Activated CD4-positive, alpha-beta T cell treated with anti-CD3 and anti-CD28 coated beads for 36 hours (primary cell): Measurements from ENCODE around the gene ACE2. TPM values are rescaled to one million over a fixed set of nuclear protein-coding genes. Genes with fewer than 3 reads are reported as not detected.

ENCODE experiments used
- ATAC-seq: fragments of 200-7000 bp; cut with Tn5 transposase; one replicate; pipeline ENCODE4 v1.10.0; 2021; ENCODE audit warnings: mild to moderate bottlenecking, moderate library complexity
- CTCF ChIA-PET: fragments of 350-600 bp; sonication (Branson Sonifier 250); formaldehyde crosslinking; loops from one replicate; lab custom pipeline; 2021; ENCODE audit warnings: antibody characterized with exemption; lab: Charles Lee
- POLR2A ChIA-PET: fragments of 350-600 bp; sonication (Branson Sonifier 250); formaldehyde crosslinking; loops from one replicate; lab custom pipeline; 2021; ENCODE audit warnings: antibody characterized with exemption, inconsistent platforms; lab: Charles Lee
- DNase-seq: peaks from one replicate; pipeline ENCODE4 v3.0.0-alpha.2; 2020
- H3K27ac Mint-ChIP-seq: one replicate; pipeline ENCODE4 v1.8.0; 2021; ENCODE audit warnings: mixed read lengths
- H3K27me3 Mint-ChIP-seq: one replicate; pipeline ENCODE4 v1.8.0; 2021; ENCODE audit warnings: mixed read lengths
- H3K36me3 Mint-ChIP-seq: one replicate; pipeline ENCODE4 v1.8.0; 2021; ENCODE audit warnings: low read depth, mixed read lengths
- H3K4me1 Mint-ChIP-seq: one replicate; pipeline ENCODE4 v1.8.0; 2021; ENCODE audit warnings: mixed read lengths
- H3K4me3 Mint-ChIP-seq: one replicate; pipeline ENCODE4 v1.8.0; 2021; ENCODE audit warnings: mild to moderate bottlenecking, moderate library complexity, mixed read lengths
- H3K9me3 Mint-ChIP-seq: one replicate; pipeline ENCODE4 v1.8.0; 2021; ENCODE audit warnings: low read depth, mixed read lengths
- intact Hi-C, 2 experiments: fragments of 100-400 bp; cut with DNase I in 1 of 2; cut with micrococcal nuclease in 1 of 2; formaldehyde crosslinking; loops; one replicate each; pipeline versions ENCODE4 v1.14.2 to v1.15.1; 2022 to 2024; cut with DNase I, micrococcal nuclease
- total RNA-seq, 2 experiments: library from RNA; stranded (reverse); gene quantifications; one replicate each; pipeline ENCODE4 v1.2.3, GENCODE V29; 2021

The ACE2 gene
- total RNA-seq, 2 experiments from 2014 or later, result not detected

DNA sequence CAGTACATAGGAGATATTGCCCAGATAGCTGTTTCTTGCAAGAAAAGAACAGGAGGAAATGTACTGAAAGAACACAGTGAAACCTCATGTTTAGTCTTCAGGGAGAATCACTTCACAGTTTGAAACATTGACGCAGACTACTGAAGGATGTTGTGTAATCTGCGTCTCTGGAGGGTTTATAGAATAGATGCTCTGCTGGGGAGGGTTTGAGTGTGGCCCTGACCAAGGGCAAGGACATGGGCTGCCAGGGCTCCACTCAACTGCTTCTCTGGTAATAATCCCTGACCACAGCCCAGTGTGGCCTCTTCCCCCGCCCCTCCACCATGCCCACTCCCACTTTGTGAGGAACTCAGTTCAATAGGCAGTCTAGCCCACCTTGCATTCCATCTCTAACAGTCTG is 15.8 kb upstream of the ACE2 start:
- intact Hi-C loops, result no loop called here
- Mint-ChIP-seq H3K4me1 (no peaks in the 10 kb centered on the region), H3K27ac (no peak overlapping the region), H3K4me3 (no peak overlapping the region), H3K27me3 (no peaks in the 10 kb centered on the region), H3K9me3 (no peaks in the 10 kb centered on the region), H3K36me3 (no peaks in the 10 kb centered on the region)
- DNase-seq (no peak), ATAC-seq (no peak)
- ChIA-PET POLR2A (no interaction called here), CTCF (no interaction called here)

- ATAC-seq (no peak), DNase-seq (no peak)
- H3K27ac Mint-ChIP-seq, result no peak overlapping the region
- no peaks in the 10 kb centered on the region for H3K9me3 Mint-ChIP-seq
- peaks cover 4% of the 10 kb centered on the region for H3K27me3 Mint-ChIP-seq
- no peaks in the 10 kb centered on the region for H3K4me1 Mint-ChIP-seq
- intact Hi-C loops, result no loop called here
- POLR2A ChIA-PET, result no interaction called here
- no peaks in the 10 kb centered on the region for H3K36me3 Mint-ChIP-seq
- H3K4me3 Mint-ChIP-seq, result no peak overlapping the region
- CTCF ChIA-PET, result no interaction called here
Observed at GRCh38 chrX:15607067-15607466, 6.3 kb upstream of the ACE2 start.

GRCh38 chrX:15606136-15606535 is 5.4 kb upstream of the ACE2 start:
- H3K4me3 Mint-ChIP-seq, result no peak overlapping the region
- no peaks in the 10 kb centered on the region for H3K4me1 Mint-ChIP-seq
- H3K9me3 Mint-ChIP-seq, result no peaks in the 10 kb centered on the region
- peaks cover 7% of the 10 kb centered on the region for H3K27me3 Mint-ChIP-seq
- no peak for ATAC-seq
- intact Hi-C loops, result no loop called here
- DNase-seq, result no peak
- CTCF ChIA-PET, result no interaction called here
- POLR2A ChIA-PET, result no interaction called here
- no peaks in the 10 kb centered on the region for H3K36me3 Mint-ChIP-seq
- H3K27ac Mint-ChIP-seq, result no peak overlapping the region

GRCh38 chrX:15605226-15605625 is 4.5 kb upstream of the ACE2 start:
- ChIA-PET POLR2A (no interaction called here), CTCF (interaction anchor here (0.6 kb wide), 1 partner anchor 62 kb away, joined by 3 read pairs; no protein-coding TSS in a partner anchor)
- Mint-ChIP-seq H3K27me3 (peaks cover 6% of the 10 kb centered on the region), H3K4me3 (no peak overlapping the region), H3K4me1 (no peaks in the 10 kb centered on the region), H3K27ac (no peak overlapping the region), H3K9me3 (no peaks in the 10 kb centered on the region), H3K36me3 (no peaks in the 10 kb centered on the region)
- no peak for DNase-seq
- intact Hi-C loops, result no loop called here
- ATAC-seq, result no peak

DNA sequence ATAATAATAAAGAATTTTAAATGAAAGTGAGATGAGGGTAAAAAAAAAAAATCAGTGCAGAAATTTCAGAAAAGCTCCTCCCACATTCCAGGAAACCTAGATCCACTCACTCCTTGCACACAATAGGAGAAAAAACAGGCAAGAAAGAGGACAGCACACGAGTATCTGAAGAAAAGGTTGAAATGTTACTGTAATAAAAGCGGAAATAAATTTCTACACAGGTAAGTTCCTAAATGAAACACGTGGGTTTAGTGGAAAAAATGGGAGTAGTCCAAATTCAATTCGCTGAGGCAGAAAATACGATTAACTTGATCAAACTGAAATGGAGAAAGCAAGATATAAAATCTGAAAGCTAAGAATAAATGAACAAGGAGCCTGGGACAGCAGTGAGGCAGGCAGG is 2.0 kb upstream of the ACE2 start:
- Mint-ChIP-seq H3K36me3 (no peaks in the 10 kb centered on the region), H3K4me1 (no peaks in the 10 kb centered on the region), H3K4me3 (no peak overlapping the region), H3K9me3 (no peaks in the 10 kb centered on the region), H3K27ac (no peak overlapping the region), H3K27me3 (peaks cover 6% of the 10 kb centered on the region)
- ATAC-seq (no peak), DNase-seq (no peak)
- ChIA-PET POLR2A (no interaction called here), CTCF (interaction anchor here (0.6 kb wide), 1 partner anchor 125 kb away, joined by 3 read pairs; no protein-coding TSS in a partner anchor)
- intact Hi-C loops, result no loop called here

GRCh38 chrX:15601932-15602331 is 1.2 kb upstream of the ACE2 start:
- Mint-ChIP-seq H3K27me3 (peaks cover 6% of the 10 kb centered on the region), H3K9me3 (no peaks in the 10 kb centered on the region), H3K36me3 (no peaks in the 10 kb centered on the region), H3K4me3 (no peak overlapping the region), H3K27ac (no peak overlapping the region), H3K4me1 (no peaks in the 10 kb centered on the region)
- POLR2A ChIA-PET, result no interaction called here
- intact Hi-C loops, result no loop called here
- ATAC-seq, result no peak
- no peak for DNase-seq
- CTCF ChIA-PET, result no interaction called here

DNA sequence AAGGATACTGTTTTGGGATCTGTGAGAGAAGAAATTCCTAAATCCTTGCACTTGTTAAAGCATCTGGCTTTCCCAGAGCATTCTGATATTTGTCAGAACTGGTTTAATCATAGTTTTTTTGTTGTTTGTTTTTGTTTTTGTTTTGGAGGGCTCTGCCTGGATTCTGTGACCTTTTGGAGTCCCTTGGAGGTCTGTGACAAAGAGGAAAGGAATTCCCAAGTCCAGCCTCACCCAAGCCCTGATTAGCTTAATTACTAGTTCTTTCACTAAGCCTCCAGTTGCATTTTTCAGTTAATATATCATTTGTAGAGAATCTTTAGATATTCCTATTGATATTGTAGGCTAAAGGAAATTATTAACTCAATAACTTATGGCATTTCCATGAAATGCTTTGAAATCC is 711 bp downstream of the ACE2 start:
- no peak overlapping the region for H3K4me3 Mint-ChIP-seq
- ChIA-PET POLR2A (no interaction called here), CTCF (interaction anchor here (1.1 kb wide), 1 partner anchor 251 kb away, joined by 3 read pairs; no protein-coding TSS in a partner anchor)
- H3K4me1 Mint-ChIP-seq, result no peaks in the 10 kb centered on the region
- ATAC-seq (no peak), DNase-seq (no peak)
- no peaks in the 10 kb centered on the region for H3K9me3 Mint-ChIP-seq
- H3K27me3 Mint-ChIP-seq, result peaks cover 6% of the 10 kb centered on the region
- intact Hi-C loops, result no loop called here
- no peak overlapping the region for H3K27ac Mint-ChIP-seq
- H3K36me3 Mint-ChIP-seq, result no peaks in the 10 kb centered on the region

DNA sequence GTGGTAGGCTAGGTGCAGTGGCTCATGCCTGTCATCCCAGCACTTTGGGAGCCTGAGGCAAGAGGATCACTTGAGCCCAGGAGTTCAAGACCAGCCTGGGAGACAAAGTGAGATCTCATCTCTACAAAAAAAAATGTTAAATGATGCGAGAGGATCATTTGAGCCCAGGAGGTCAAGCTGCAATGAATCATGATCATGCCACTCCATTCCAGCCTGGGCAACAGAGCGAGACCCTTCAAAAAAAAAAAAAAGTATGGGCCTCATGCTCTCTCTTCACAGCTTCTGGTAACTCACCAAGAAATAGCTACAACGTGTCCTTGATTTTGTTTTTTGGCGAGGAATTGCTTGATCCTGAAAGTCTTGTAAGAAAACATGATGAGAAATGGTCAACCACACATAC is 1.3 kb downstream of the ACE2 start:
- Mint-ChIP-seq H3K36me3 (no peaks in the 10 kb centered on the region), H3K9me3 (no peaks in the 10 kb centered on the region), H3K4me1 (no peaks in the 10 kb centered on the region), H3K27me3 (peaks cover 6% of the 10 kb centered on the region), H3K4me3 (no peak overlapping the region), H3K27ac (no peak overlapping the region)
- intact Hi-C loops, result no loop called here
- CTCF ChIA-PET, result interaction anchor here (0.7 to 1.1 kb wide), 2 partner anchors 124 to 250 kb away, joined by 3 read pairs; no protein-coding TSS in a partner anchor
- ATAC-seq, result no peak
- no peak for DNase-seq
- POLR2A ChIA-PET, result no interaction called here

GRCh38 chrX:15598026-15598425 is 2.7 kb downstream of the ACE2 start:
- no peak overlapping the region for H3K27ac Mint-ChIP-seq
- intact Hi-C loops, result no loop called here
- peaks cover 6% of the 10 kb centered on the region for H3K27me3 Mint-ChIP-seq
- no peaks in the 10 kb centered on the region for H3K9me3 Mint-ChIP-seq
- DNase-seq (no peak), ATAC-seq (no peak)
- no peaks in the 10 kb centered on the region for H3K36me3 Mint-ChIP-seq
- no peak overlapping the region for H3K4me3 Mint-ChIP-seq
- no peaks in the 10 kb centered on the region for H3K4me1 Mint-ChIP-seq
- POLR2A ChIA-PET, result interaction anchor here (0.6 kb wide), 1 partner anchor 214 kb away, joined by 3 read pairs; no protein-coding TSS in a partner anchor
- CTCF ChIA-PET, result interaction anchor here (0.6 kb wide), 1 partner anchor 97 kb away, joined by 3 read pairs; the partner anchor contains the start of gene BMX

DNA sequence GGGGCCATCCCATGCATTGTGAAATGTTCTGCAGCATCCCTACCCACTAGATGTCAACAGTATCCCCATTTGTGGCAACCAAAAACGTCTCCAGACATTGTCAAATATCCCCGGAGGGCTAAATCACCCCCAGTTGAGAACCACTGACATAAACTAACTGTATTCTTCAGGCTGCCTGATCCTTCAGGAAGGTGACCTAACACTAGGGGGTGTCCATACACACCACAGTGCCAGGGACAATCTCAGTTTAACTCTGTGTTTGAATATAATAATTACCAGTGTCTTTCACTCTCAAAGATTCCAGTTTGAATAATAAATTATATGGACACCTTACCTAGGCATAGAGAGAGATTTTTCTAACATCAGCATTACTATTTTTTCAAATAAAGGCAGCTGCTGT is 6.4 kb downstream of the ACE2 start:
- intact Hi-C loops, result no loop called here
- POLR2A ChIA-PET, result no interaction called here
- CTCF ChIA-PET, result no interaction called here
- no peaks in the 10 kb centered on the region for H3K9me3 Mint-ChIP-seq
- H3K4me1 Mint-ChIP-seq, result no peaks in the 10 kb centered on the region
- no peak for DNase-seq
- H3K27me3 Mint-ChIP-seq, result no peaks in the 10 kb centered on the region
- no peak overlapping the region for H3K27ac Mint-ChIP-seq
- no peak overlapping the region for H3K4me3 Mint-ChIP-seq
- no peaks in the 10 kb centered on the region for H3K36me3 Mint-ChIP-seq
- no peak for ATAC-seq

- H3K27ac Mint-ChIP-seq, result no peak overlapping the region
- ChIA-PET POLR2A (no interaction called here), CTCF (no interaction called here)
- H3K4me1 Mint-ChIP-seq, result no peaks in the 10 kb centered on the region
- H3K4me3 Mint-ChIP-seq, result no peak overlapping the region
- no peak for DNase-seq
- H3K27me3 Mint-ChIP-seq, result peaks cover 8% of the 10 kb centered on the region
- intact Hi-C loops, result no loop called here
- no peaks in the 10 kb centered on the region for H3K36me3 Mint-ChIP-seq
- no peaks in the 10 kb centered on the region for H3K9me3 Mint-ChIP-seq
- ATAC-seq, result no peak
Observed at GRCh38 chrX:15579778-15580747, 20.7 kb downstream of the ACE2 start.

DNA sequence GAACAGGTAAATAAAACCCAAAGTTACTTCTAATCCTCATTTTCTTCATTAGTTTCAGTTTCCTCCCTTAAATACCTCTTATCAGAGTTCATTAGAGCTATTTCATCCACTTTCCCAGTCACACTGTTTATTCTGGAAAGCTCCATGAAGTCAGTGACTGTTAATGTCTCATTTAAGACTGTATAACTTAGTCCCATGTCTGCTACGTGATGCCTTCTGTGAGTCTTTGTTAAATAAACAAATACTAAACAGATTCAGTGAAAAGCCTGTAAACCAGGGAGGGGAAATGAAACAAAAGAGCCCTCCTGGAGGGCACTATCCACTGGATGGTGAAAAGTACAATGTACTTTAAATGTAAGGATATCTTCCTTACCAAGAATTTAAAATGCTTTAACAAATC is 24.7 kb downstream of the ACE2 start:
- DNase-seq, result no peak
- no peak overlapping the region for H3K4me3 Mint-ChIP-seq
- intact Hi-C loops, result no loop called here
- no peak overlapping the region for H3K27ac Mint-ChIP-seq
- no peaks in the 10 kb centered on the region for H3K9me3 Mint-ChIP-seq
- H3K36me3 Mint-ChIP-seq, result no peaks in the 10 kb centered on the region
- ChIA-PET CTCF (no interaction called here), POLR2A (no interaction called here)
- no peak for ATAC-seq
- H3K27me3 Mint-ChIP-seq, result peaks cover 14% of the 10 kb centered on the region
- H3K4me1 Mint-ChIP-seq, result no peaks in the 10 kb centered on the region
